IMR-90 (cell line): ENCODE data around the gene USP9Y.

Experiments
- BHLHE40 ChIP-seq: fragments of 150-350 bp; IDR thresholded peaks from 2 replicates; pipeline ENCODE4 v1.6.1; 2016; ENCODE audit warnings: mild to moderate bottlenecking, low read depth, low read length
- CEBPB ChIP-seq: IDR thresholded peaks from 2 replicates; pipeline ENCODE4 v1.6.1; 2012; ENCODE audit warnings: low read depth, low read length, improper control_type of control experiment
- CHD1 ChIP-seq: IDR thresholded peaks from 2 replicates; pipeline ENCODE4 v1.6.1; 2012; ENCODE audit warnings: low read depth, low read length, improper control_type of control experiment
- MXI1 ChIP-seq: IDR thresholded peaks from 2 replicates; pipeline ENCODE4 v1.6.1; 2012; ENCODE audit warnings: low read depth, mild to moderate bottlenecking, low read length, moderate library complexity, borderline replicate concordance
- NFE2L2 ChIP-seq: fragments of 150-350 bp; IDR thresholded peaks from 2 replicates; pipeline ENCODE4 v1.6.1; 2016; ENCODE audit warnings: low read depth, mild to moderate bottlenecking, low read length
- POLR2A ChIP-seq: IDR thresholded peaks from 2 replicates; pipeline ENCODE4 v1.6.1; 2012; ENCODE audit warnings: mild to moderate bottlenecking, low read depth, low read length
- RAD21 ChIP-seq: IDR thresholded peaks from 2 replicates; pipeline ENCODE4 v1.6.1; 2012; ENCODE audit warnings: low read length, improper control_type of control experiment
- SMC3 ChIP-seq: fragments of 150-350 bp; IDR thresholded peaks from 2 replicates; pipeline ENCODE4 v1.6.1; 2016; ENCODE audit warnings: low read depth, mild to moderate bottlenecking, antibody characterized with exemption, low read length, moderate library complexity
- TF ChIP-seq, protein P1 (sequence below): conservative IDR thresholded peaks from 2 replicates; pipeline ENCODE4 v1.5.1; 2012; ENCODE audit warnings: mild to moderate bottlenecking, low read depth, low read length, improper control_type of control experiment

DNA sequence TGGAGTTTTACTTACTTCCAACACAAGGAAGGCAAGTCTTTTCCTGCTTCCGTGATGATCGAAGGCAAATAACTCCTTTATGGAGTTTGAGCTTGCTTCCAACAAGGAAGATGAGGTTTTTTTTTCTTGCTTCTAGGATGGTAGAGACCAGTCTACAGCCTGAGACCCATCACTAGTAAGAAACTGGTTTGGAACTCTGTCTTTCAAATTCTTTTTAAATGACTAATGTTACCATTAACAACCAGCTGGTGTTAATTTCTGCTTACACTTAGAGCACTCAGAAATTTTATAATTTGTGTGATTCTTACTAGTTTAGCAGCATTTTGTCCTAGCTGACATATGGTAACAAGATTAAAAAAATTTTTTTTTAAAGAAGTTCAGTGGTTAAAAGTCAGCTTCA is 19.5 kb upstream of the USP9Y start:
- TF ChIP-seq, protein P1, sequence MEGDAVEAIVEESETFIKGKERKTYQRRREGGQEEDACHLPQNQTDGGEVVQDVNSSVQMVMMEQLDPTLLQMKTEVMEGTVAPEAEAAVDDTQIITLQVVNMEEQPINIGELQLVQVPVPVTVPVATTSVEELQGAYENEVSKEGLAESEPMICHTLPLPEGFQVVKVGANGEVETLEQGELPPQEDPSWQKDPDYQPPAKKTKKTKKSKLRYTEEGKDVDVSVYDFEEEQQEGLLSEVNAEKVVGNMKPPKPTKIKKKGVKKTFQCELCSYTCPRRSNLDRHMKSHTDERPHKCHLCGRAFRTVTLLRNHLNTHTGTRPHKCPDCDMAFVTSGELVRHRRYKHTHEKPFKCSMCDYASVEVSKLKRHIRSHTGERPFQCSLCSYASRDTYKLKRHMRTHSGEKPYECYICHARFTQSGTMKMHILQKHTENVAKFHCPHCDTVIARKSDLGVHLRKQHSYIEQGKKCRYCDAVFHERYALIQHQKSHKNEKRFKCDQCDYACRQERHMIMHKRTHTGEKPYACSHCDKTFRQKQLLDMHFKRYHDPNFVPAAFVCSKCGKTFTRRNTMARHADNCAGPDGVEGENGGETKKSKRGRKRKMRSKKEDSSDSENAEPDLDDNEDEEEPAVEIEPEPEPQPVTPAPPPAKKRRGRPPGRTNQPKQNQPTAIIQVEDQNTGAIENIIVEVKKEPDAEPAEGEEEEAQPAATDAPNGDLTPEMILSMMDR: no peak
- no peak for TF ChIP-seq SMC3
- no peak for TF ChIP-seq NFE2L2
- TF ChIP-seq POLR2A: no peak
- no peak for TF ChIP-seq RAD21
- no peak for TF ChIP-seq CHD1
- TF ChIP-seq MXI1: no peak
- no peak for TF ChIP-seq BHLHE40
- TF ChIP-seq CEBPB: no peak
